GM12872 (cell line): ENCODE results near the gene TNPO2.

Experiments used
- CTCF ChIP-seq: IDR thresholded peaks from 3 replicates; pipeline ENCODE4 v1.5.1; 2011; ENCODE audit warnings: low read depth, mild to moderate bottlenecking, low read length, moderate library complexity; ENCODE audit not compliant: insufficient read depth

TNPO2 gene

DNA sequence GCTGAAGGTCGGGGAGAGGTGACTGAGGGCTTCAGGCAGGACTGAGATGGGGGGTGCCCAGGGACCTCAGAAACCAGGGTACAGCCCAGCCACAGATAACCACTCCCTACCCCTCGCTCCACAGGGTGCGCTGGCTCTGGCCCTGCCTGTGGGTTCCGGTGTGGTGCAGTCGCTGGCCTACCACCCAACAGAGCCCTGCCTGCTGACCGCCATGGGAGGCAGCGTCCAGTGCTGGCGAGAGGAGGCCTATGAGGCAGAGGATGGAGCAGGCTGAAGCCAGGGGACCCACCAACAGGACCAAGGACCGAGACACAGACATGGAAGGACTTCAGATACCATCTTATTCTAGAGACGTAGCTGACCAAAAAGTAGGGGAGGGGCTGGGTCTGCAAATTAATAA is 48.3 kb downstream of the TNPO2 start:
- no peak for TF ChIP-seq CTCF

- TF ChIP-seq CTCF, result no peak
Measured at GRCh38 chr19:12672744-12673143, 51.0 kb downstream of the TNPO2 start.

GRCh38 chr19:12670159-12670928 is 53.4 kb downstream of the TNPO2 start:
- no peak for TF ChIP-seq CTCF

- TF ChIP-seq CTCF, result no peak
Measured at GRCh38 chr19:12669270-12670158, 54.2 kb downstream of the TNPO2 start.

GRCh38 chr19:12668932-12669269 is 54.8 kb downstream of the TNPO2 start:
- TF ChIP-seq CTCF, result no peak

- no peak for TF ChIP-seq CTCF
Measured at GRCh38 chr19:12668346-12668745, 55.4 kb downstream of the TNPO2 start.

DNA sequence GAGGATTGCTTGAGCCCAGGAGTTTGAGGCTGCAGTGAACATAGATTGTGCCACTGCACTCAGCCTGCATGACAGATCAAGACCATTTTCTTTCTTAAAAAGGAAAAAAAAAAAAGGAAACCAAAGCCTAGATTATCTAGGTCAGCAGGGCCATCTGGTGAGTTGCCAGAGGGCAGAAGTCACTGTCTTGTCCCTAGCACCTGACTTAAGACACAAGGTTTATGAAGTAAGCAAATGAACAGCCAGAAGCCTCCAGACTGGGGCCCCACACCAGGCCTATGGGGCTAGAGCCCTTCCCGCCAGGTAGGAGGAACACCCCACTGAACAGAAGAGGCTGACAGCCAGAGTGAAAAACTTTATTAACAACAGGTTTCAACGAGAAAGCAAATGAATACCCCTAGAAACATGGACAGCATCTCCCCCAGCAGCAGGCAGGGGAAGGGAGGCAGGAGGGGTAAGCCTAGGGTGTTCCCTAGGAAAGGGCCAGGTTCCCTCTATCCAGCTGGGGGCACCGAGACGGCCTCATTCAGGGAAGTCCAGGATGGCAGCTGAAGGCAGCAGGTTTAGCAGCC is 55.9 kb downstream of the TNPO2 start:
- TF ChIP-seq CTCF, result no peak
